CD14-positive monocyte (primary cell): ENCODE data around the gene KCNMA1. TPM values are rescaled to one million over a fixed set of nuclear protein-coding genes. Genes with fewer than 3 reads are reported as not detected.

ENCODE experiments used
- DNase-seq, 3 donors: peaks; one replicate each; pipeline ENCODE4 v3.0.0-alpha.2; 2011 to 2022
- H2AFZ ChIP-seq: 2 replicates; pipeline ENCODE4 v1.6.0; 2012; ENCODE audit warnings: mild to moderate bottlenecking, low read depth, low read length, inconsistent platforms; ENCODE audit not compliant: insufficient read depth, poor library complexity, severe bottlenecking
- H3K27ac ChIP-seq, 2 donors: 1 replicate in 1 of 2; 2 replicates in 1 of 2; pipeline ENCODE4 v1.5.1; 2012 to 2013; ENCODE audit warnings: low read length in 2 of 2, control low read depth in 1 of 2, inconsistent platforms in 1 of 2, low read depth in 1 of 2, mild to moderate bottlenecking in 1 of 2
- H3K27me3 ChIP-seq, 2 donors: one replicate each; pipeline versions ENCODE4 v1.6.0 to v1.6.1; 2011 to 2013; ENCODE audit warnings: low read length in 2 of 2; ENCODE audit not compliant: control insufficient read depth in 2 of 2, insufficient read depth in 2 of 2
- H3K36me3 ChIP-seq, 2 donors: replicated peaks in 1 of 2; 1 replicate in 1 of 2; 2 replicates in 1 of 2; pipeline versions ENCODE4 v1.5.1 to v1.6.1; 2012 to 2013; ENCODE audit warnings: low read length in 2 of 2, control low read depth in 1 of 2, inconsistent platforms in 1 of 2, mild to moderate bottlenecking in 1 of 2; ENCODE audit not compliant: insufficient read depth in 2 of 2, control insufficient read depth in 1 of 2
- H3K4me1 ChIP-seq, 2 donors: 1 replicate in 1 of 2; 2 replicates in 1 of 2; pipeline versions ENCODE4 v1.5.1 to v1.6.1; 2012 to 2013; ENCODE audit warnings: low read length in 2 of 2, control low read depth in 1 of 2, inconsistent platforms in 1 of 2, mild to moderate bottlenecking in 1 of 2, moderate library complexity in 1 of 2; ENCODE audit not compliant: insufficient read depth in 2 of 2, control insufficient read depth in 1 of 2
- H3K4me2 ChIP-seq: replicated peaks from 2 replicates; pipeline ENCODE3; 2012; ENCODE audit warnings: low read length, moderate library complexity, mild to moderate bottlenecking; ENCODE audit not compliant: poor library complexity, severe bottlenecking; ENCODE audit errors: extremely low read depth
- H3K4me3 ChIP-seq, 3 experiments: fragments of 200-600 bp in 1 of 3; sonication (generic) in 1 of 3; replicated peaks in 1 of 3; 1 replicate in 2 of 3; 2 replicates in 1 of 3; pipeline ENCODE4 v1.5.1; 2011 to 2013; ENCODE audit warnings: low read length in 3 of 3, mild to moderate bottlenecking in 3 of 3, control low read depth in 2 of 3, low read depth in 2 of 3, inconsistent platforms in 1 of 3, moderate library complexity in 1 of 3
- H3K79me2 ChIP-seq: 2 replicates; pipeline ENCODE4 v1.6.0; 2012; ENCODE audit warnings: mild to moderate bottlenecking, control low read depth, inconsistent platforms, low read length, moderate library complexity; ENCODE audit not compliant: insufficient read depth
- H3K9ac ChIP-seq: 2 replicates; pipeline ENCODE4 v1.6.0; 2017; ENCODE audit warnings: low read length, mild to moderate bottlenecking; ENCODE audit not compliant: insufficient read depth, poor library complexity, severe bottlenecking
- H3K9me3 ChIP-seq, 2 donors: replicated peaks in 1 of 2; 1 replicate in 1 of 2; 2 replicates in 1 of 2; pipeline versions ENCODE4 v1.5.1 to v1.6.1; 2012 to 2013; ENCODE audit warnings: low read length in 2 of 2, control low read depth in 1 of 2; ENCODE audit not compliant: control insufficient read depth in 1 of 2, insufficient read depth in 1 of 2
- H4K20me1 ChIP-seq: 2 replicates; pipeline ENCODE4 v1.6.0; 2012; ENCODE audit warnings: mild to moderate bottlenecking, low read length, control low read depth, moderate library complexity; ENCODE audit not compliant: insufficient read depth
- H3K27ac Mint-ChIP-seq, 7 donors: one replicate each; pipeline ENCODE4 v1.8.0; 2020; ENCODE audit warnings: mild to moderate bottlenecking in 7 of 7, mixed read lengths in 7 of 7, moderate library complexity in 6 of 7, inconsistent platforms in 2 of 7
- H3K27me3 Mint-ChIP-seq, 3 donors: one replicate each; pipeline ENCODE4 v1.8.0; 2021 to 2022; ENCODE audit warnings: low read depth in 3 of 3, mild to moderate bottlenecking in 3 of 3, mixed read lengths in 3 of 3, moderate library complexity in 3 of 3, inconsistent platforms in 1 of 3
- H3K36me3 Mint-ChIP-seq, 2 donors: one replicate each; pipeline ENCODE4 v1.8.0; 2020; ENCODE audit warnings: mixed read lengths in 2 of 2, inconsistent platforms in 1 of 2, mild to moderate bottlenecking in 1 of 2
- H3K4me1 Mint-ChIP-seq: one replicate; pipeline ENCODE4 v1.8.0; 2020; ENCODE audit warnings: mild to moderate bottlenecking, mixed read lengths
- H3K4me3 Mint-ChIP-seq, 2 donors: one replicate each; pipeline ENCODE4 v1.8.0; 2020; ENCODE audit warnings: mild to moderate bottlenecking in 2 of 2, mixed read lengths in 2 of 2, moderate library complexity in 1 of 2
- H3K9me3 Mint-ChIP-seq, 7 donors: one replicate each; pipeline ENCODE4 v1.8.0; 2020 to 2022; ENCODE audit warnings: mixed read lengths in 7 of 7, mild to moderate bottlenecking in 6 of 7, moderate library complexity in 6 of 7, inconsistent platforms in 2 of 7
- WGBS: methylation state at CpG from one replicate; pipeline ENCODE4 v1.1.5; 2013; ENCODE audit warnings: missing lambda C conversion rate; ENCODE audit not compliant: insufficient coverage; 5-methylcytosine and 5-hydroxymethylcytosine counted together
- intact Hi-C, 2 donors: fragments of 100-400 bp; cut with micrococcal nuclease; formaldehyde crosslinking; loops; one replicate each; pipeline versions ENCODE4 v1.15.0 to v1.15.1; 2023
- polyA plus RNA-seq, 3 donors: library from polyadenylated mRNA; depleted of rRNA in 1 of 3; unstranded in 2 of 3; stranded (reverse) in 1 of 3; fragments of 300-500 nt in 2 of 3; fragments of >200 nt in 1 of 3; fragmentation: Illumina TruSeq in 2 of 3; gene quantifications; 1 replicate in 2 of 3; 2 replicates in 1 of 3; pipeline ENCODE4 v1.2.3, GENCODE V29; 2012 to 2021
- TF ChIP-seq, protein P1 (sequence below): fragments of 200-600 bp; IDR thresholded peaks from one replicate; pipeline ENCODE4 v1.8.0; 2022; ENCODE audit warnings: antibody characterized with exemption, mild to moderate bottlenecking

Gene KCNMA1
- polyA plus RNA-seq, 3 donors = 0.11 to 1.0 TPM; not detected in 1

- H4K20me1 ChIP-seq = no peaks in the 10 kb centered on the region
- intact Hi-C loops = no loop called here
- Mint-ChIP-seq H3K4me3 (no peak overlapping the region), H3K27me3 (peaks cover 11 to 18% (median 16%) of the 10 kb centered on the region in 3 donors), H3K36me3 (no peaks in the 10 kb centered on the region), H3K4me1 (peaks cover 3% of the 10 kb centered on the region), H3K27ac (no peak overlapping the region), H3K9me3 (peaks cover 0 to 4% (median 0%) of the 10 kb centered on the region in 7 donors)
- TF ChIP-seq, protein P1, sequence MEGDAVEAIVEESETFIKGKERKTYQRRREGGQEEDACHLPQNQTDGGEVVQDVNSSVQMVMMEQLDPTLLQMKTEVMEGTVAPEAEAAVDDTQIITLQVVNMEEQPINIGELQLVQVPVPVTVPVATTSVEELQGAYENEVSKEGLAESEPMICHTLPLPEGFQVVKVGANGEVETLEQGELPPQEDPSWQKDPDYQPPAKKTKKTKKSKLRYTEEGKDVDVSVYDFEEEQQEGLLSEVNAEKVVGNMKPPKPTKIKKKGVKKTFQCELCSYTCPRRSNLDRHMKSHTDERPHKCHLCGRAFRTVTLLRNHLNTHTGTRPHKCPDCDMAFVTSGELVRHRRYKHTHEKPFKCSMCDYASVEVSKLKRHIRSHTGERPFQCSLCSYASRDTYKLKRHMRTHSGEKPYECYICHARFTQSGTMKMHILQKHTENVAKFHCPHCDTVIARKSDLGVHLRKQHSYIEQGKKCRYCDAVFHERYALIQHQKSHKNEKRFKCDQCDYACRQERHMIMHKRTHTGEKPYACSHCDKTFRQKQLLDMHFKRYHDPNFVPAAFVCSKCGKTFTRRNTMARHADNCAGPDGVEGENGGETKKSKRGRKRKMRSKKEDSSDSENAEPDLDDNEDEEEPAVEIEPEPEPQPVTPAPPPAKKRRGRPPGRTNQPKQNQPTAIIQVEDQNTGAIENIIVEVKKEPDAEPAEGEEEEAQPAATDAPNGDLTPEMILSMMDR = no peak
- no peaks in the 10 kb centered on the region for H3K9me3 ChIP-seq
- H3K79me2 ChIP-seq = no peaks in the 10 kb centered on the region
- no peak for DNase-seq
- no peak overlapping the region for H3K9ac ChIP-seq
- no peak overlapping the region for H3K4me3 ChIP-seq
- no peaks in the 10 kb centered on the region for H3K4me1 ChIP-seq
- no peaks in the 10 kb centered on the region for H3K36me3 ChIP-seq
- no peak overlapping the region for H2AFZ ChIP-seq
- no peaks in the 10 kb centered on the region for H3K27me3 ChIP-seq
- 95% methylated on average over 3 of the region's 4 CpGs for WGBS
- H3K4me2 ChIP-seq = no peak overlapping the region
- H3K27ac ChIP-seq = no peak overlapping the region
These were observed 136.9 kb downstream of the KCNMA1 start for GRCh38 chr10:77500754-77501151.

GRCh38 chr10:77498829-77499228 is 138.8 kb downstream of the KCNMA1 start:
- H3K36me3 Mint-ChIP-seq = no peaks in the 10 kb centered on the region

More at GRCh38 chr10:77498829-77499228, 138.8 kb downstream of the KCNMA1 start:
- no peaks in the 10 kb centered on the region for H3K4me1 ChIP-seq
- H3K4me3 ChIP-seq = no peak overlapping the region
- H4K20me1 ChIP-seq = no peaks in the 10 kb centered on the region
- H3K27me3 ChIP-seq = no peaks in the 10 kb centered on the region
- peaks cover 7 to 16% (median 11%) of the 10 kb centered on the region in 3 donors for H3K27me3 Mint-ChIP-seq
- no peak overlapping the region for H3K27ac ChIP-seq
- H3K9me3 ChIP-seq = no peaks in the 10 kb centered on the region
- no peak overlapping the region for H3K4me2 ChIP-seq
- no peaks in the 10 kb centered on the region for H3K79me2 ChIP-seq
- no peak overlapping the region for H2AFZ ChIP-seq
- H3K27ac Mint-ChIP-seq = no peak overlapping the region
- TF ChIP-seq, protein P1 = no peak
- H3K36me3 ChIP-seq = no peaks in the 10 kb centered on the region
- DNase-seq = no peak
- WGBS = no CpG with 5 or more reads among the region's 2 CpGs
- no peaks in the 10 kb centered on the region for H3K4me1 Mint-ChIP-seq
- intact Hi-C loops = no loop called here
- no peak overlapping the region for H3K4me3 Mint-ChIP-seq
- H3K9ac ChIP-seq = no peak overlapping the region
- peaks cover 0 to 2% (median 0%) of the 10 kb centered on the region in 7 donors for H3K9me3 Mint-ChIP-seq
